WTC11 (cell line): ENCODE data around the gene GNLY.

Experiments used
- E2F5 ChIP-seq: sonication (generic); formaldehyde crosslinking; IDR thresholded peaks from 2 replicates; pipeline ENCODE4 v1.8.1; 2022; ENCODE audit warnings: mild to moderate bottlenecking, moderate library complexity, missing genetic modification reagents
- MAX ChIP-seq: sonication (generic); formaldehyde crosslinking; IDR thresholded peaks from 2 replicates; pipeline ENCODE4 v1.8.0; 2022; ENCODE audit warnings: mild to moderate bottlenecking, missing genetic modification reagents
- ZNF232 ChIP-seq: sonication (generic); formaldehyde crosslinking; IDR thresholded peaks from 2 replicates; pipeline ENCODE4 v1.8.0; 2022; ENCODE audit warnings: mild to moderate bottlenecking, missing genetic modification reagents
- TF ChIP-seq, protein P1 (sequence below): fragments of 200-600 bp; IDR thresholded peaks from 2 replicates; pipeline ENCODE4 v1.8.0; 2022; ENCODE audit warnings: antibody characterized with exemption

GRCh38 chr2:85727798-85728197, 33.6 kb downstream of the GNLY start:
- TF ChIP-seq MAX (no peak), ZNF232 (no peak), E2F5 (CRISPR knock-in tag) (no peak)
- TF ChIP-seq, protein P1, sequence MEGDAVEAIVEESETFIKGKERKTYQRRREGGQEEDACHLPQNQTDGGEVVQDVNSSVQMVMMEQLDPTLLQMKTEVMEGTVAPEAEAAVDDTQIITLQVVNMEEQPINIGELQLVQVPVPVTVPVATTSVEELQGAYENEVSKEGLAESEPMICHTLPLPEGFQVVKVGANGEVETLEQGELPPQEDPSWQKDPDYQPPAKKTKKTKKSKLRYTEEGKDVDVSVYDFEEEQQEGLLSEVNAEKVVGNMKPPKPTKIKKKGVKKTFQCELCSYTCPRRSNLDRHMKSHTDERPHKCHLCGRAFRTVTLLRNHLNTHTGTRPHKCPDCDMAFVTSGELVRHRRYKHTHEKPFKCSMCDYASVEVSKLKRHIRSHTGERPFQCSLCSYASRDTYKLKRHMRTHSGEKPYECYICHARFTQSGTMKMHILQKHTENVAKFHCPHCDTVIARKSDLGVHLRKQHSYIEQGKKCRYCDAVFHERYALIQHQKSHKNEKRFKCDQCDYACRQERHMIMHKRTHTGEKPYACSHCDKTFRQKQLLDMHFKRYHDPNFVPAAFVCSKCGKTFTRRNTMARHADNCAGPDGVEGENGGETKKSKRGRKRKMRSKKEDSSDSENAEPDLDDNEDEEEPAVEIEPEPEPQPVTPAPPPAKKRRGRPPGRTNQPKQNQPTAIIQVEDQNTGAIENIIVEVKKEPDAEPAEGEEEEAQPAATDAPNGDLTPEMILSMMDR = no peak
